Hepatocyte (in vitro differentiated cells): ENCODE measurements around the gene EEIG2.

ENCODE experiments used
- CTCF ChIP-seq: fragments of 200-600 bp; sonication (generic); IDR thresholded peaks from 2 replicates; pipeline ENCODE4 v1.5.1; 2016; ENCODE audit warnings: antibody characterized with exemption, mild to moderate bottlenecking; ENCODE audit not compliant: poor library complexity
- EZH2phosphoT487 ChIP-seq: fragments of 200-600 bp; sonication (generic); IDR thresholded peaks from one replicate; pipeline ENCODE4 v1.6.1; 2018; ENCODE audit warnings: antibody characterized with exemption, mild to moderate bottlenecking, low read depth, moderate library complexity; ENCODE audit not compliant: unreplicated experiment, severe bottlenecking

GRCh38 chr1:108568589-108568988, 8.7 kb downstream of the EEIG2 start:
- TF ChIP-seq EZH2phosphoT487 (no peak), CTCF (no peak)
